Endothelial cell of umbilical vein (primary cell): ENCODE results near the gene PXYLP1. TPM values are rescaled to one million over a fixed set of nuclear protein-coding genes. Genes with fewer than 3 reads are reported as not detected.

ENCODE experiments used
- BruUV-seq: library from RNA; stranded (reverse); fragments of 400-500 nt; replicated peaks from 2 replicates; lab custom pipeline; 2021; lab: Mats Ljungman, UMichigan
- CTCF ChIA-PET: fragments of 300-600, 350-600 bp; sonication (Branson Sonifier 250); formaldehyde crosslinking; loops from one replicate; lab custom pipeline; 2021; ENCODE audit warnings: antibody characterized with exemption, inconsistent platforms; lab: Charles Lee
- POLR2A ChIA-PET: fragments of 300-600, 350-600 bp; sonication (Branson Sonifier 250); formaldehyde crosslinking; loops from one replicate; lab custom pipeline; 2021; ENCODE audit warnings: antibody characterized with exemption, inconsistent platforms; lab: Charles Lee
- DNase-seq: peaks from one replicate; pipeline ENCODE4 v3.0.0-alpha.2; 2011; ENCODE audit warnings: low read depth, low spot score
- FAIRE-seq: peaks from 2 replicates; lab custom pipeline; 2011; peaks lifted over from hg19 to GRCh38; lab: Jason Lieb, UNC
- H2AFZ ChIP-seq: 2 replicates; pipeline ENCODE4 v1.6.0; 2012; ENCODE audit warnings: low read depth, low read length, control low read depth, inconsistent platforms
- H3K27ac ChIP-seq: 2 replicates; pipeline ENCODE4 v1.5.1; 2011; ENCODE audit warnings: low read depth, mild to moderate bottlenecking, control low read depth, low read length, moderate library complexity; ENCODE audit not compliant: insufficient read depth
- H3K27me3 ChIP-seq, 2 experiments: 2 replicates each; pipeline versions ENCODE4 v1.6.0 to v1.6.1; 2011; ENCODE audit warnings: low read length in 2 of 2, mixed read lengths in 1 of 2; ENCODE audit not compliant: control insufficient read depth in 2 of 2, insufficient read depth in 2 of 2
- H3K36me3 ChIP-seq, 2 experiments: 2 replicates in 1 of 2; 3 replicates in 1 of 2; pipeline ENCODE4 v1.5.1; 2011; ENCODE audit warnings: low read length in 2 of 2, mild to moderate bottlenecking in 1 of 2, moderate library complexity in 1 of 2; ENCODE audit not compliant: control insufficient read depth in 2 of 2, insufficient read depth in 2 of 2; ENCODE audit errors: extremely low read depth in 1 of 2
- H3K4me1 ChIP-seq: 3 replicates; pipeline ENCODE4 v1.5.1; 2011; ENCODE audit warnings: mild to moderate bottlenecking, low read length; ENCODE audit not compliant: control insufficient read depth, insufficient read depth; ENCODE audit errors: extremely low read depth
- H3K4me2 ChIP-seq: 2 replicates; pipeline ENCODE4 v1.6.1; 2011; ENCODE audit warnings: low read length, control low read depth, mixed read lengths; ENCODE audit not compliant: insufficient read depth
- H3K4me3 ChIP-seq, 3 experiments: fragments of 200-600 bp in 1 of 3; sonication (generic), shearing (Covaris generic) in 1 of 3; replicated peaks in 1 of 3; 2 replicates each; pipeline ENCODE4 v1.5.1; 2011 to 2016; ENCODE audit warnings: control low read depth in 3 of 3, low read length in 3 of 3, mild to moderate bottlenecking in 2 of 3, inconsistent platforms in 1 of 3, low read depth in 1 of 3, moderate library complexity in 1 of 3; ENCODE audit not compliant: insufficient read depth in 1 of 3
- H3K79me2 ChIP-seq: 2 replicates; pipeline ENCODE4 v1.6.0; 2012; ENCODE audit warnings: low read length, inconsistent platforms; ENCODE audit not compliant: control insufficient read depth, insufficient read depth
- H3K9ac ChIP-seq: replicated peaks from 2 replicates; pipeline ENCODE3; 2011; ENCODE audit warnings: low read length, control low read depth; ENCODE audit not compliant: insufficient read depth; ENCODE audit errors: extremely low read depth
- H3K9me1 ChIP-seq: replicated peaks from 3 replicates; pipeline ENCODE4 v1.6.0; 2011; ENCODE audit warnings: mild to moderate bottlenecking, low read length; ENCODE audit not compliant: control insufficient read depth, insufficient read depth; ENCODE audit errors: extremely low read depth
- H3K9me3 ChIP-seq: replicated peaks from 2 replicates; pipeline ENCODE4 v1.5.1; 2012; ENCODE audit warnings: low read length, inconsistent platforms; ENCODE audit not compliant: control insufficient read depth, insufficient read depth
- H4K20me1 ChIP-seq: replicated peaks from 2 replicates; pipeline ENCODE3; 2011; ENCODE audit warnings: mild to moderate bottlenecking, low read length; ENCODE audit not compliant: control insufficient read depth, insufficient read depth; ENCODE audit errors: extremely low read depth
- CTCF ChIP-seq, 2 donors: IDR thresholded peaks; 1 replicate in 1 of 2; 2 replicates in 1 of 2; pipeline ENCODE4 v1.5.1; 2011; ENCODE audit warnings: low read length in 2 of 2, mild to moderate bottlenecking in 2 of 2, moderate library complexity in 2 of 2, control low read depth in 1 of 2, inconsistent platforms in 1 of 2, low read depth in 1 of 2; ENCODE audit not compliant: insufficient read depth in 1 of 2; ENCODE audit errors: extremely low read depth in 1 of 2
- EZH2 ChIP-seq: IDR thresholded peaks from 2 replicates; pipeline ENCODE4 v1.6.1; 2012; ENCODE audit warnings: borderline replicate concordance, low read depth, mild to moderate bottlenecking, moderate library complexity, low read length, inconsistent platforms; ENCODE audit not compliant: severe bottlenecking
- FOS ChIP-seq: IDR thresholded peaks from 2 replicates; pipeline ENCODE4 v1.6.1; 2011; ENCODE audit warnings: mild to moderate bottlenecking, low read length, moderate library complexity, borderline replicate concordance; ENCODE audit not compliant: insufficient read depth
- GATA2 ChIP-seq: IDR thresholded peaks from 2 replicates; pipeline ENCODE4 v1.7.0; 2011; ENCODE audit warnings: low read depth, mild to moderate bottlenecking, moderate library complexity, mixed read lengths, low read length; ENCODE audit not compliant: insufficient read length, insufficient read depth
- JUN ChIP-seq: IDR thresholded peaks from 2 replicates; pipeline ENCODE4 v1.6.1; 2011; ENCODE audit warnings: borderline replicate concordance, low read depth; ENCODE audit not compliant: insufficient read length, insufficient read depth
- MAX ChIP-seq: IDR thresholded peaks from 2 replicates; pipeline ENCODE4 v1.6.1; 2011; ENCODE audit not compliant: insufficient read depth, insufficient read length
- MYC ChIP-seq: IDR thresholded peaks from one replicate; pipeline ENCODE4 v1.6.1; 2011; ENCODE audit warnings: mild to moderate bottlenecking, low read depth, low read length
- POLR2A ChIP-seq: IDR thresholded peaks from 2 replicates; pipeline ENCODE4 v1.6.1; 2012; ENCODE audit warnings: low read depth, mild to moderate bottlenecking, control low read depth, low read length
- POLR2AphosphoS5 ChIP-seq: IDR thresholded peaks from 2 replicates; pipeline ENCODE4 v1.6.1; 2012; ENCODE audit warnings: low read depth, mild to moderate bottlenecking, control low read depth, low read length, moderate library complexity; ENCODE audit not compliant: insufficient read depth
- dilution Hi-C: fragments of 300-500 bp; cut with MboI; formaldehyde crosslinking; loops from one replicate; pipeline ENCODE4 v1.15.0; 2019; ENCODE audit warnings: low sequenced_read_pairs; ENCODE audit not compliant: extremely low pct_ligation_motif_present
- intact Hi-C: fragments of 100-400 bp; cut with micrococcal nuclease; formaldehyde crosslinking; loops from one replicate; pipeline ENCODE4 v1.10.0; 2022
- polyA plus RNA-seq, 4 experiments: library from polyadenylated mRNA; depleted of rRNA in 3 of 4; stranded (reverse) in 3 of 4; unstranded in 1 of 4; fragments of >200 nt; gene quantifications; 2 replicates each; pipeline versions ENCODE4 v1.2.1 to v1.2.3, GENCODE V29; 2011 to 2012; ENCODE audit warnings: missing spikeins in 1 of 4
- total RNA-seq: library from RNA; stranded (reverse); gene quantifications from 2 replicates; pipeline ENCODE4 v1.2.3, GENCODE V29; 2021

PXYLP1 gene
- total and polyA plus RNA-seq, 2 donors (not counting 3 experiments of a cell fraction or from before 2014, with no cell fraction given) = 0.84 to 1.7 TPM

- DNase-seq = peak; percentile 64
- Histone ChIP-seq H3K9me3 (no peaks in the 10 kb centered on the region), H3K36me3 (no peaks in the 10 kb centered on the region), H3K9ac (peak overlapping the region; percentile 40), H3K79me2 (no peaks in the 10 kb centered on the region), H3K4me3 (no peak overlapping the region), H3K4me1 (peaks cover 20% of the 10 kb centered on the region), H3K9me1 (no peaks in the 10 kb centered on the region), H3K27ac (peak overlapping the region; percentile 61), H2AFZ (peak overlapping the region; percentile 52), H3K4me2 (peak overlapping the region; percentile 40), H4K20me1 (no peaks in the 10 kb centered on the region), H3K27me3 (no peaks in the 10 kb centered on the region)
- CTCF ChIA-PET = interaction anchor here (0.8 to 2.1 kb wide), 12 partner anchors 9 to 117 kb away, joined by 3 to 15 read pairs (median 4); no protein-coding TSS in a partner anchor
- TF ChIP-seq POLR2AphosphoS5 (peak; percentile 7), MAX (no peak), GATA2 (peak; percentile 32)
- dilution Hi-C loops (no loop called here), intact Hi-C loops (no loop called here)
- POLR2A ChIA-PET = interaction anchor here (1.1 kb wide), 1 partner anchor 9 kb away, joined by 3 read pairs; no protein-coding TSS in a partner anchor
- peak; percentile 15 for FAIRE-seq
- no TSS peak for BruUV-seq
Measured at GRCh38 chr3:141337523-141337854, 105.9 kb downstream of the PXYLP1 start.

GRCh38 chr3:141337991-141338390 lies 106.4 kb downstream of the PXYLP1 start:
- no peak overlapping the region for H3K4me2 ChIP-seq
- H3K27me3 ChIP-seq = no peaks in the 10 kb centered on the region
- dilution Hi-C loops = no loop called here
- H3K9me3 ChIP-seq = no peaks in the 10 kb centered on the region
- H3K4me3 ChIP-seq = no peak overlapping the region
- intact Hi-C loops = no loop called here
- H3K4me1 ChIP-seq = peaks cover 15% of the 10 kb centered on the region
- no peak for TF ChIP-seq CTCF (IDR thresholded peaks at IDR 0.05; ENCODE audit: extremely low read depth in 1 of 2, insufficient read depth in 1 of 2, low read depth in 1 of 2, low read length in 2 of 2)
- TF ChIP-seq FOS = no peak
- no peak for TF ChIP-seq GATA2
- TF ChIP-seq JUN = no peak
- no peak for TF ChIP-seq MYC
- TF ChIP-seq EZH2 = no peak
- TF ChIP-seq POLR2A = no peak
- TF ChIP-seq POLR2AphosphoS5 = no peak
- TF ChIP-seq MAX = no peak
- H2AFZ ChIP-seq = no peak overlapping the region
- ChIA-PET POLR2A (interaction anchor here (1.1 kb wide), 1 partner anchor 8 kb away, joined by 3 read pairs; no protein-coding TSS in a partner anchor), CTCF (interaction anchor here (0.8 to 2.1 kb wide), 8 partner anchors 8 to 117 kb away, joined by 3 to 15 read pairs (median 5); no protein-coding TSS in a partner anchor)
- H3K9ac ChIP-seq = no peak overlapping the region
- DNase-seq (no peak), FAIRE-seq (no peak)
- no peaks in the 10 kb centered on the region for H3K9me1 ChIP-seq
- no TSS peak for BruUV-seq
- no peaks in the 10 kb centered on the region for H3K36me3 ChIP-seq
- no peak overlapping the region for H3K27ac ChIP-seq
- H3K79me2 ChIP-seq = no peaks in the 10 kb centered on the region
- H4K20me1 ChIP-seq = no peaks in the 10 kb centered on the region
